ENCODE results near the gene ACSM3.
A peak's percentile ranks its signal among the peaks of the same experiment; 100 is the strongest.
"Not testable (repeated sequence)": the region's sequence is repeated elsewhere in the genome, so short reads cannot be mapped to it uniquely, and the experiment has no call there.

The ACSM3 gene

DNA sequence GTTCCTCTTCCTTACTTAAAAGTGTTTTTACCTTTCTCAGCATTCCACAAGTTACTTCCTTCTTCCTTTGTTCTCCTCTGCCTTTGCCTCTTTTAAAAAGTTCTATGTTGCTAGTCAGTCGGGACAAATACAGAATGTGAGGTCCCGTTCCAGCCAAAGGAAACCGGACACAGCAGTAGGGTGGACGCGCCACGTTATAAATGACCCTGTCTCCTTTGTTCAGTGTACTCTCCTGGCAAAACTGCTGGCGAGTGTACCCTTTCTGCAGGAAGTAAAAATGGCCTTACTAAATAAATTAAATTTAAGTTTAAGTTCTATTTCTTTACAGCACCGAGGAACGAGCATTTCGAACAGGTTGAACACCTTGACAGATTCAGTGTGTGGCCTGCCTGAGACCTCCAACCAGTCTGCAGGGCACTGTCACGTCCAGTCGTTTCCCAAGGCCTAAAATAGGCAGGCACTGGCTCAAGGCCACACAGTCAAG lies 41.9 kb downstream of the ACSM3 start:
- not testable (repeated sequence) for DNase-seq (ENCODE audit: low read depth in 2 of 2)

- peak; percentile 82 to 84 for DNase-seq (ENCODE audit: low read depth in 2 of 2)
These were observed 42.6 kb downstream of the ACSM3 start, which contains the start of the genes ERI2 and REXO5 for GRCh38 chr16:20806168-20807050. ERI2 (minus strand) TSS chr16:20806472; CDS start chr16:20806430, 42 bp downstream. REXO5 (plus strand) TSS chr16:20806527; CDS start chr16:20806954, 427 bp downstream.

DNA sequence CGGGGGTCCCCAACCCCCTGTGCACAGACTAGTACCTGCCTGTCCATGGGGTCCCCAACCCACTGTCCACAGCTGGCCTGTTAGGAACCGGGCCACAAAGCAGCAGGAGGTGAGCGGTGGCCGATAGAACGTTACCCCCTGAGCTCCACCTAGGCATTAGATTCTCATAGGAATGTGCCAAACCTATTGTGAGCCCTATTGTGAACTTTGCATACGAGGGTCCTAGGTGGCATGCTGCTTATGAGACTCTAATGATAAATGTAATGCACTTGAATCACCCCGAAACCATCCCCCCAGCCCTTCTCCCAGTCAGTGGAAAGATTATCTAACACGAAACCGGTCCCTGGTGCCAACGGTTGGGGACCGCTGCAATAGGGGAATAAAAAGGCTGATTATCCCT lies 44.0 kb downstream of the ACSM3 start:
- DNase-seq (ENCODE audit: low read depth in 2 of 2), result no peak

DNA sequence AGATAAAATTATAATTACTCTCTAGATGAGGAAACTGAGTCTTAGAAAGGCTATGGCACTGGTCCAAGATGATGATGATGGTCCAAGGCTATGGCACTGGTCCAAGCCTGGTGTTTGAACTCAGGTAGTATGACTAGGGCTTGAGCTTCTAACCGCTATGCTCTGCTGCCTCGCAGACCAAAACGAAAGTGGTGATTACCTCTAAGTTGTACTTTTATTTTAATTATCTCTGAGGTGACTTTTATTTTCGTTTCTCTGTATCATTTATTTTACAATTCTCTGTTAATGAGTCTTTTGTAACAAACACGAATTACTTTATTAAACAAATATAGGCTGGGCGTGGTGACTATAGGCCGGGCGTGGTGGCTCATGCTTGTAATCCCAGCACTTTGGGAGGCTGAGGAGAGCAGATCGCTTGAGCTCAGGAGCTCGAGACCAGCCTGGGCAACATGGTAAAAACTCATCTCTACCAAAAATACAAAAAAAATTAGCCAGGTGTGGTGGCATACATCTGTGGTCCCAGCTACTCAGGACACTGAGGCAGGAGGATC lies 48.1 kb downstream of the ACSM3 start:
- no peak for DNase-seq (ENCODE audit: low read depth in 2 of 2)

GRCh38 chr16:20812510-20812909 lies 48.7 kb downstream of the ACSM3 start:
- DNase-seq (ENCODE audit: low read depth in 2 of 2), result no peak

GRCh38 chr16:20814784-20815183 lies 51.0 kb downstream of the ACSM3 start:
- no peak for DNase-seq (ENCODE audit: low read depth in 2 of 2)

- DNase-seq (ENCODE audit: low read depth in 2 of 2), result no peak
These were observed 55.2 kb downstream of the ACSM3 start for GRCh38 chr16:20818929-20819585.

DNA sequence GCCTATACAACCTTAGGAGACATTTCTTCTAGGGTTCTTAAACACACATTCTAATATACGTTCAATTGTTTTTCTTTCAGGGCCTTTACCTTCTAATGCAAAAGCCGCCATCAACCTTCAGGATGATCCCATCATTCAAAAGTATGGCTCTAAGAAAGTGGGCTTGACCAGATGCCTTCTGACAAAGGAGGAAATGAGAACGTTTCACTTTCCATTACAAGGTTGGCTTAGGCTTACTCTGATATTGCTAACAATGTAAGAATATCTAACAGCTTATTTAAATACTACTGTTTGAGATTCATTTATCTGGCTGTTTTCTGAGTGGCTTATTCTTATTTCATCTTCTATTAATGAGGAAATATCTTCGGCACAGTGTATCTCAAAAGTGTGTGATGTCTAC lies 57.9 kb downstream of the ACSM3 start:
- DNase-seq (ENCODE audit: low read depth in 2 of 2), result no peak

DNA sequence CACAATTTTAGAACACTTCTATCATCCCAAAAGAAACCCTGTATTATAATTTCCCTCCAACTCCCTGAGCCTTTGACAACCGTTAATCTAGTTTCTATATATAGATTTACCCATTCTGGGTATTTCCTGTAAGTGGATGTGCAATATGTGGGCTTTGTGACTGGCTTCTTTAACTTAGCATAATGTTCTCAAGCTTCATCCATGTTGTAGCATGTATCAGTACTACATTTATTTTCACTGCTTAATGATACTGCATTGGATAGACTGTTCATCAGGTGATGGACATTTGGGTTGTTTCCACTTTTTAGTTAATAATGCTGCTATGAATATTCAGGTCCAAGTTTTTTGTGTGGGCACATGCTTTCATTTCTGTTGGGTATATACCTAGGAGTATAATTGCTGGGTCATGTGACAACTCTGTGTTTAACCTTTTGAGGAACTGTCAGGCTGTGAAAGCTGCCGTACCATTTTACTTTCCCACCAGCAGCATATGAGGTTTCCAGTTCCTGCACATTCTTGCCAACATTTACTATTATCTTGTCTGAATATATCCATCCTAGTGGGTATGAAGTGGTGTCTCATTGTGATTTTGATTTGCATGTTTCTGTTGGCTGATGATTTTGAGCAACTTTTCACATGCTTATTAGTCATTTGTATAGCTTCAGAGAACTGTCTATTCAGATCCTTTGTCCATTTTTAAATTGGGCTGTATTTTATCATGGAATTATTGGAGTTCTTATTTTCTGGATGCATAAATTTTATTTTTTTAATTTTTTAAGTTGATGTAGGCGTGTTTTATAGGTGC lies 58.9 kb downstream of the ACSM3 start:
- DNase-seq (ENCODE audit: low read depth in 2 of 2), result no peak

- DNase-seq (ENCODE audit: low read depth in 2 of 2), result no peak
These were observed 62.3 kb downstream of the ACSM3 start for GRCh38 chr16:20826039-20826566.

GRCh38 chr16:20829536-20829935 lies 65.7 kb downstream of the ACSM3 start:
- DNase-seq (ENCODE audit: low read depth in 2 of 2), result no peak

DNA sequence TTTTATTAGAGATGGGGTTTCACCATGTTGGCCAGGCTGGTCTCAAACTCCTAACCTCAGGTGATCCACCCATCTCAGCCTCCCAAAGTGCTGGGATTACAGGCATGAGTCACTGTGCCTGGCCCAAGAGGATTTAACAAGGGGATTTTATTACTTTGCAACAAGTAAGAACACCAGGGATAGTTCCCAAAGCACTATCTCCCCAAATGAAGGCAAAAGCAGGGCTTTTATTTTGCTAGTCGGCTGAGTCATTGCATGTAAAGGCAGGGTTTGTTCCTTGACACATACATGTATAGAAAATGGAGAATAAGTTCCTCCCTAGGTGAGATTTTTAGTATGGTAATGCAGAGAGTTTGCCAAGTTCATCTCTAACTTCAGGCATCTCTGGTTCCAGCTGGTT lies 66.6 kb downstream of the ACSM3 start:
- DNase-seq (ENCODE audit: low read depth in 2 of 2), result no peak

DNA sequence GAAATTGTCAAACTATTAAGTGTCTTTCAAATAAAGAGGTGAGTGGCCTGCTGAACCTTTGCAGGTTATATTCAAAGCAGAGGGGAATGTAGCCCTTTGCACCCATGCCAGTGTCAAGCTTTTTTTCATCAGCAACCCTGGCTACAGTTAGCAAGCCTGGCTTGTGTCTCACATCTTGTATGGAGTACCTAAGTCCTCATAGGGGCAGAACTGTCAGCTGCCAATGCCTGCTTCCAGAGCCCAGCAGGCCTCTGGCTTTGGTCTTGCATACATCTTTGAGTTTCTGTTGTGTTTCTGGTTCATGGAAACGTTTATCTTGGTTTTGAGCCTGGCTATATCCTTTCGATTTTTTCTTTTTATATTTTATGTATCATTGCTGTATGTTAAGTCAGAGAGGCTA lies 69.3 kb downstream of the ACSM3 start:
- no peak for DNase-seq (ENCODE audit: low read depth in 2 of 2)

- no peak for DNase-seq (ENCODE audit: low read depth in 2 of 2)
These were observed 74.4 kb downstream of the ACSM3 start for GRCh38 chr16:20838240-20838639.

DNA sequence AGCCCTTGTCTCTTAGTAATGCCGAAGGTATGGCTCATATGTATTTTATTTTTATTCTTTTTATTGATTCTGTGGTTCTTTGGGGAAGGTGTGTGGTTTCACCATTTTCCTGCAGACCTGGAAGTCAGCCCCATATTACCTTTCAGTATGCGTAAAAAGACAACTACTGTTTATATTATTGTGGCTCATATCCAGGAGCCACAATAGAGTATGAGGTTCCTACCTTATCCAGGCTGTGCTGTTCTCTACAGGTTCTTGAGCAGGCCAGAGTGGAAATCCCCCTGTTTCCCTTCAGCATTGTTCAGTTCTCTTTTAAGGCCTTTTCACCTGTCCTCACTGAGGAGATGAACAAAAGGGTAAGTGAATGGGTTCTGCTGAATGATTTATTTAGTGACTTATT lies 75.7 kb downstream of the ACSM3 start:
- no peak for DNase-seq (ENCODE audit: low read depth in 2 of 2)

DNA sequence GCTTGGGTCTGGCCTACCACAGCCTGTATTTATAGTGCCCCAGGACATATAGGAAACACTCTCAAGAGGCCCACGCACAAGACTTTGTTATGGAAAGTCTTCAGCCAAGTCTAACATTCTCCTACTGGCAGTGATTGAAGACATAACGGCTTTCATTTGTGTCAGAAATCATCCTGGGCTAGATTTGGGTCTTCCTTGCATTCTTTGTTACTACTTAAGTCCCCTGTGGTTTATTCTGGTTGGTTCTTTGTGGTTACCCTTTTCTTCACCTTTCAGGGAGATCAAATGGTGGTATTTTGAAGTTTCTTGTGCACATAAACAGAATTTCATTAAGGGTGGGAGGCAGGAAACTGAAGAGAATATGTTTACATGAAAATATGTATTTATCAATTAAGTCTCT lies 80.2 kb downstream of the ACSM3 start:
- DNase-seq (ENCODE audit: low read depth in 2 of 2), result no peak

- no peak for DNase-seq (ENCODE audit: low read depth in 2 of 2)
These were observed 80.8 kb downstream of the ACSM3 start for GRCh38 chr16:20844588-20844987.

DNA sequence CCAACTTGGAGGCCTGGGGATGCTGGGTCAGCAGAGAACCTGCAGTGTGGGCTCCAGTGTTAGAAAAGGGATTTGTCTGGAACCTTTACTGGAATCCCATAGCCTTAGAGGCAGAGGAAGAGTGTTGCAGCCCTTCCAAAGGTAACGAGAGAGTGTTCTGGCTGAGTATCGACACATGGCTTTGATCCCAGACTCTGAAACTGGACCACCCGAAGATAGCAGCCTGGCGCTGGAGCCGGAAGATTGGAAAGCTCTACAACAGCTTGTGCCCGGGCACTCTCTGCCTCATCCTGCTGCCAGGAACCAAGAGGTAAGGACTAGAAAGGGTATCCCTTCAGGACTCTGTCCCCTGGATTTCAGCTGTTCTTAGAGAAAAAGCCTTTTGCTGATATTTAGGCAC lies 82.2 kb downstream of the ACSM3 start:
- DNase-seq (ENCODE audit: low read depth in 2 of 2), result no peak

DNA sequence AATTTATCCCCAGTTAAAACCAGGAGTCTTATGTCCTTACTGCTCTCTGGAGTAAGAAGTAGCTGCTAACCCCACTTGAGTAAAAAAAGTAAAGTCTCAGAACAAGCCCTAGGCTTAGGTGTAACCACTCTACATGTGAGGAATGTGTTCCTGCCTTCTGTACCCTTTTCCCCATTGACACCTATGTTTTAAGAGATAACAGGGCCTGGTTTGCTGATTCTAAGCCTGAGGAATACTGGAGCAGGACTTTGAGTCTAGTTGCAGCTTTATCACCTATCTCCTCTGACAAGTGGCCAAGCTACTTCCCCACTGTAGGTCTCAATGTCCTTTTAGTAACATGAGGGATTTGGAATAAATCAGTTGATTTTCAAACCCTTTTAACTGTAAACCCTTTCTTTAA lies 82.7 kb downstream of the ACSM3 start:
- no peak for DNase-seq (ENCODE audit: low read depth in 2 of 2)

Measured in fibroblast of skin of left biceps (primary cell).